HCT116 (cell line): Measurements from ENCODE around the gene DTX3L. TPM values are rescaled to one million over a fixed set of nuclear protein-coding genes. Genes with fewer than 3 reads are reported as not detected.

Experiments
- ATAC-seq: fragments of 200-7000 bp; cut with Tn5 transposase; 2 replicates; pipeline ENCODE4 v1.9.1; 2020; ENCODE audit warnings: mild to moderate bottlenecking, moderate library complexity
- BruUV-seq: library from RNA; stranded (reverse); fragments of 400-500 nt; replicated peaks from 2 replicates; lab custom pipeline; 2021; lab: Mats Ljungman, UMichigan
- CTCF ChIA-PET: fragments of 300-600 bp; sonication (Branson Sonifier 250); formaldehyde crosslinking; loops from one replicate; lab custom pipeline; 2021; ENCODE audit warnings: antibody characterized with exemption; lab: Charles Lee
- POLR2A ChIA-PET: fragments of 300-600, 350-600 bp; sonication (Branson Sonifier 250); formaldehyde crosslinking; loops from one replicate; lab custom pipeline; 2021; ENCODE audit warnings: antibody characterized with exemption; lab: Charles Lee
- RAD21 ChIA-PET, 2 experiments: fragments of 300-600 bp; sonication (Branson Sonifier 250); formaldehyde crosslinking; loops; one replicate each; lab custom pipeline; 2023; ENCODE audit warnings: low total read pairs in 2 of 2; ENCODE audit not compliant: uncharacterized antibody in 2 of 2, unreplicated experiment in 2 of 2, low non-redundant PET in 1 of 2; lab: Charles Lee
- DNase-seq: peaks from one replicate; pipeline ENCODE4 v3.0.0-alpha.2; 2010; ENCODE audit warnings: low read depth, low spot score
- H2AFZ ChIP-seq: fragments of 200-600 bp; shearing (Covaris generic), sonication (generic); 2 replicates; pipeline ENCODE4 v1.6.1; 2017; ENCODE audit warnings: low read depth, mixed run types, mixed read lengths, antibody characterized with exemption, low read length; ENCODE audit not compliant: poor library complexity, severe bottlenecking
- H3K27ac ChIP-seq: 2 replicates; pipeline ENCODE4 v1.5.1; 2012; ENCODE audit warnings: low read depth, low read length
- H3K27me3 ChIP-seq: fragments of 200-600 bp; sonication (generic); 2 replicates; pipeline ENCODE4 v1.6.1; 2016; ENCODE audit warnings: mixed run types, low read length, mixed read lengths; ENCODE audit not compliant: insufficient read depth
- H3K36me3 ChIP-seq, 2 experiments: fragments of 200-500 bp in 1 of 2; fragments of 200-600 bp in 1 of 2; sonication (Bioruptor generic) in 1 of 2; sonication (generic) in 1 of 2; 2 replicates each; pipeline versions ENCODE4 v1.5.1 to v1.6.1; 2014 to 2016; ENCODE audit warnings: low read length in 2 of 2, inconsistent platforms in 1 of 2, mixed read lengths in 1 of 2, mixed run types in 1 of 2; ENCODE audit not compliant: insufficient read depth in 2 of 2, control insufficient read depth in 1 of 2
- H3K4me1 ChIP-seq, 2 experiments: fragments of 200-600 bp in 1 of 2; sonication (generic) in 1 of 2; 2 replicates each; pipeline versions ENCODE4 v1.5.1 to v1.6.1; 2012 to 2017; ENCODE audit warnings: low read length in 2 of 2, inconsistent platforms in 1 of 2, mild to moderate bottlenecking in 1 of 2, mixed read lengths in 1 of 2, mixed run types in 1 of 2, moderate library complexity in 1 of 2; ENCODE audit not compliant: insufficient read depth in 2 of 2, control insufficient read depth in 1 of 2
- H3K4me2 ChIP-seq: fragments of 200-600 bp; sonication (generic); 2 replicates; pipeline ENCODE4 v1.6.1; 2017; ENCODE audit warnings: mixed run types, low read length, mixed read lengths
- H3K4me3 ChIP-seq, 2 experiments: fragments of 200-600 bp in 1 of 2; sonication (generic) in 1 of 2; replicated peaks in 1 of 2; 2 replicates each; pipeline ENCODE4 v1.5.1; 2011 to 2016; ENCODE audit warnings: low read length in 2 of 2, control low read depth in 1 of 2, low read depth in 1 of 2, mild to moderate bottlenecking in 1 of 2, mixed read lengths in 1 of 2, mixed run types in 1 of 2
- H3K79me2 ChIP-seq: fragments of 200-600 bp; sonication (generic); 2 replicates; pipeline ENCODE4 v1.6.1; 2017; ENCODE audit warnings: mild to moderate bottlenecking, mixed run types, low read length, moderate library complexity, mixed read lengths; ENCODE audit not compliant: insufficient read depth
- H3K9ac ChIP-seq: fragments of 200-600 bp; sonication (generic); 2 replicates; pipeline ENCODE4 v1.6.1; 2016; ENCODE audit warnings: low read length, mixed read lengths
- H3K9me2 ChIP-seq: fragments of 200-600 bp; sonication (generic), shearing (Covaris generic); 2 replicates; pipeline ENCODE4 v1.6.1; 2017; ENCODE audit warnings: mixed run types, mild to moderate bottlenecking, moderate library complexity; ENCODE audit not compliant: insufficient read depth
- H3K9me3 ChIP-seq, 2 experiments: fragments of 200-500 bp in 1 of 2; fragments of 200-600 bp in 1 of 2; sonication (Bioruptor generic) in 1 of 2; sonication (generic) in 1 of 2; 2 replicates each; pipeline ENCODE4 v1.6.1; 2014 to 2017; ENCODE audit warnings: low read length in 2 of 2, mixed read lengths in 2 of 2, inconsistent platforms in 1 of 2, low read depth in 1 of 2, mild to moderate bottlenecking in 1 of 2, mixed run types in 1 of 2, moderate library complexity in 1 of 2; ENCODE audit not compliant: control insufficient read depth in 1 of 2, insufficient read depth in 1 of 2
- H4K20me1 ChIP-seq: fragments of 200-600 bp; sonication (generic), shearing (Covaris generic); 2 replicates; pipeline ENCODE4 v1.6.1; 2017; ENCODE audit warnings: mixed run types, mild to moderate bottlenecking, moderate library complexity; ENCODE audit not compliant: insufficient read depth
- ATF3 ChIP-seq: IDR thresholded peaks from 2 replicates; pipeline ENCODE4 v1.6.1; 2012
- EGR1 ChIP-seq: IDR thresholded peaks from 2 replicates; pipeline ENCODE4 v1.6.1; 2012; ENCODE audit warnings: low read depth
- ELF1 ChIP-seq: IDR thresholded peaks from 2 replicates; pipeline ENCODE4 v1.6.1; 2012; ENCODE audit warnings: low read depth, borderline replicate concordance
- FOSL1 ChIP-seq: IDR thresholded peaks from 2 replicates; pipeline ENCODE4 v1.6.1; 2012; ENCODE audit warnings: low read depth
- JUND ChIP-seq: IDR thresholded peaks from 2 replicates; pipeline ENCODE4 v1.6.1; 2012
- RAD21 ChIP-seq: IDR thresholded peaks from 2 replicates; pipeline ENCODE4 v1.6.1; 2012; ENCODE audit warnings: low read depth, mild to moderate bottlenecking
- REST ChIP-seq: IDR thresholded peaks from 2 replicates; pipeline ENCODE4 v1.6.1; 2012; ENCODE audit warnings: low read depth
- ZFX ChIP-seq: fragments of 450-650 bp; IDR thresholded peaks from 2 replicates; pipeline ENCODE4 v1.6.1; 2017
- ZNF274 ChIP-seq: fragments of 200-500 bp; sonication (Bioruptor generic); IDR thresholded peaks from 2 replicates; pipeline ENCODE4 v1.6.1; 2014; ENCODE audit warnings: mild to moderate bottlenecking, low read depth, low read length, inconsistent platforms
- intact Hi-C: fragments of 100-400 bp; cut with micrococcal nuclease; formaldehyde crosslinking; loops from 2 replicates; pipeline ENCODE4 v1.10.0; 2022
- total RNA-seq: library from RNA; stranded (reverse); gene quantifications from one replicate; pipeline ENCODE4 v1.2.1, GENCODE V29; 2021; ENCODE audit not compliant: unreplicated experiment

The DTX3L gene
- total RNA-seq, 1 experiment from 2014 or later, result 13.1 TPM

- TF ChIP-seq EGR1 (no peak), ZNF274 (no peak), RAD21 (no peak), ELF1 (no peak), ZFX (no peak), FOSL1 (no peak), JUND (no peak), REST (no peak), ATF3 (no peak)
- TF ChIP-seq, all 23 proteins: peak for 0
- no peak overlapping the region for H2AFZ ChIP-seq
- intact Hi-C loops, result no loop called here
- no peak for DNase-seq
- no peaks in the 10 kb centered on the region for H3K79me2 ChIP-seq
- no peak overlapping the region for H3K4me3 ChIP-seq
- H3K27ac ChIP-seq, result no peak overlapping the region
- CTCF ChIA-PET, result no interaction called here
- no peak overlapping the region for H3K9ac ChIP-seq
- H4K20me1 ChIP-seq, result no peaks in the 10 kb centered on the region
- H3K27me3 ChIP-seq, result no peaks in the 10 kb centered on the region
- H3K9me2 ChIP-seq, result no peaks in the 10 kb centered on the region
- H3K4me2 ChIP-seq, result no peak overlapping the region
- BruUV-seq, result no TSS peak
- RAD21 ChIA-PET, result no interaction called here
- peaks cover 0 to 3% of the 10 kb centered on the region in 2 experiments; a peak in 1 of 4 replicates for H3K4me1 ChIP-seq
- no peaks in the 10 kb centered on the region for H3K9me3 ChIP-seq
- POLR2A ChIA-PET, result no interaction called here
- no peaks in the 10 kb centered on the region for H3K36me3 ChIP-seq
- no peak for ATAC-seq
Observed at GRCh38 chr3:122619040-122619439, 54.9 kb downstream of the DTX3L start.
